Activated T-cell treated with anti-CD3 and anti-CD28 coated beads, Interleukin-2, amount 50 U/mL, for 1 hour (primary cell): ENCODE measurements around the gene FURIN.
"Not testable (repeated sequence)": the region's sequence is repeated elsewhere in the genome, so short reads cannot be mapped to it uniquely, and the experiment has no call there.

ENCODE experiments used
- DNase-seq: peaks from one replicate; pipeline ENCODE4 v3.0.0-alpha.2; 2020

Gene FURIN

DNA sequence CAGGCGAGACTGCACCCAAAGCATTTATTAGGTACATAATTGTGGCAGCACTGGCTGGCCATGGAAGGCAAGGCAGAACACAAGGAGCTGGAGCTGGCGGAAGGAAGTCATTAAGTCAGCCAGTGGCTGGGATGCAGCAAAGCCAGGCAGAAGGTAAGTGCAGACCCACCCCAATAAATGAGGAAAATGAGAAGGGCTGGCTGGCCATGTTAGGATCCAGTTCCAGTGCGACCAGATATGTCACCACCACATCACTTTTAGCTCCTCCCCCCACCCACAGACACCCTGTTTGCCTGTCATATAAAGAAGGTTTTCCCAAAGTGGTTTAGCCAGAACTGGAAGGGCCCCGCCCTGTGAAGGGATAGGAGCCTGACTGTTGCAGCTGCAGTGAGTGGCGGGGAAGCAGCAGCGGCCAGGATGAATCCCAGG is at the start of gene FURIN:
FURIN (plus strand) TSS at position 328 of the 429 bp plus-strand sequence. CDS start 7,153 bp downstream, outside the sequence.
- no peak for DNase-seq

DNA sequence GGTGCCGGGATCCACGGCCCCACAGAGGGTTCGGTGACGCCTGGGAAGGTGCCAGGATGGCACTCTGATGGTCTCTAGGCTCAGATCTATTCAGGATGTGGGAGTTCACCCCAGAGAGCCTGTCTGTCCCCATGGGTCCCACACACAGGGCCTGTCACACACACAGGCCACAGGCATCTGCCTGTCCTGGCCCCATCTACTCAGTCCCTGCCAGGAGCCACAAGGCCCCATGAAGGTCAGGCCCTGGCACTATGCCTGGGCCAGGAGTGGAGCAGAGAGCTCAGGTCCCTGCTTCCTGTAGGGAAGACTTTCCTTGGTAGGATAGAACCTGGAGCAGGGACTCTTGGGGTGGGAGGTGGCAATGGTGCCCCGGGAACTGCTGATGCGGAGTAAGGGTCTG is 49.0 kb upstream of the FURIN start:
- no peak for DNase-seq

DNA sequence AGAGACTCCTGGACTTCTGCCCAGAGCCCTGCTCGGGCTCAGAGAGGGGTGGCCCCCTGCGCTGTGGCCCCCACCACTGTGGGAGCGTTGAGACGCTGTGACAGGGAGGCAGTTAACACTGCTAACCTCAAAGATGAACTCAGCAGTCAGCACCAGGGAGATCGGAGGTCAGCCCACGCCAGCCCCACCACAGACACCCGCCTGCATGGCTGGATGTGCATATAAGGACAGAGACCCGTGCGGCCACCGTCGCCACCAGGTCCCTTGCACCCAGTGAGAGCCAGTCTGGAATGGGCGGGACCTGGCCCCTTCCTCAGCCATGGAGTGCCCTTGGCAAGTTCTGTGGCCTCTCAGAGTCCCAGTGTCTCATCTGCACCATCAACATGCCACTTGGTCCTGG is 48.5 kb upstream of the FURIN start:
- no peak for DNase-seq

DNA sequence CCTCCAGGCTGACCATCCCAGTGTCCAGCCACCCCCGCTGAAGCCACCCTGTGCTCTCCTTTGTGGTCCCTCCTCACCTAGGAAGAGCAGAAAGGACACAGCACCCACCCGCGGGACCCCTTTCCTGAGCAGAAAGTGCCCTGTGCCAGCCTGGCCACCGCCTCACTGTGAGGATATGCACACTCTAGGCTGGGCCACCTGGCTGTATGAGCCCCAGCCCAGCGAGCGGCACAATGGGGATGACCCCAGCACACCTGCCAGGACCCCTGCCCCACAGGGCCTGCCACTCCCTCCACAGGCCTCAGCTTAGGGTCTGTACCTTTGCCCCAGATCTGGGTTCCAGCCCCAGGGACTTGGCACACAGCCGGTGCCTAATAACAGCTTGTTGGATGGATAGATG is 47.9 kb upstream of the FURIN start:
- DNase-seq: no peak

DNA sequence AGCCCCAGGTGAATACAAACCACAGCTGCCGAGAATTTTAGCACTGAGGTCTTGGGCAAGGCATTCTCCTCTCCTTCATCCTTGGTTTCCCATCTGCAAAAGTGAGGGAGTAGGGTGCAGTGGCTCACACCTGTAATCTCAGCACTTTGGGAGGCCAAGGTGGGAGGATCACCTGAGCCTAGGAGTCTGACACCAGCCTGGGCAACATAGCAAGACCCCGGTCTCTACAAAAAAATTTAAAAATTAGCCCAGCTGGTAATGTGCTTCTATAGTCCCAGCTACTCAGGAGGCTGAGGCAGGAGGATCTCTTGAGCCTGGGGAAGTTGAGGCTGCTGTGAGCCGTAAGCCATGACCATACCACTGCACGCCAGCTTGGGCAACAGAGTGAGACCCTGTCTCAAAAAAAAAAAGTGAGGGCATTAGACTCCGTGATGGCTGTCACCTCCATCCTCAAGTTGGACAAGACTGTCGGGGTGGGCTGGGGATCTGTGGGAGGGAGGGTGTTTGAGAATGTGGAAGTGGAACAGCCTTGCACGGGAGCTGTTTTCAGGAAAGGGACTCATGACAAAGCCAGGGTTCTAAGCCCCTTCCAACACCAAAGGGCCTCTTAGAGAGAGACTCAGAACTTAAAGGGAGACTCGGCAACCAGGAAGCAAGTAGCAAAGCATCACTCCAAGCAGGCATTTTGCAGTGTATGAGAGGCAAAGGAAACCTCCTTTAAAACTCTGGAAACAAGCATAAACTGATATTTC is 46.0 kb upstream of the FURIN start:
- no peak for DNase-seq

DNA sequence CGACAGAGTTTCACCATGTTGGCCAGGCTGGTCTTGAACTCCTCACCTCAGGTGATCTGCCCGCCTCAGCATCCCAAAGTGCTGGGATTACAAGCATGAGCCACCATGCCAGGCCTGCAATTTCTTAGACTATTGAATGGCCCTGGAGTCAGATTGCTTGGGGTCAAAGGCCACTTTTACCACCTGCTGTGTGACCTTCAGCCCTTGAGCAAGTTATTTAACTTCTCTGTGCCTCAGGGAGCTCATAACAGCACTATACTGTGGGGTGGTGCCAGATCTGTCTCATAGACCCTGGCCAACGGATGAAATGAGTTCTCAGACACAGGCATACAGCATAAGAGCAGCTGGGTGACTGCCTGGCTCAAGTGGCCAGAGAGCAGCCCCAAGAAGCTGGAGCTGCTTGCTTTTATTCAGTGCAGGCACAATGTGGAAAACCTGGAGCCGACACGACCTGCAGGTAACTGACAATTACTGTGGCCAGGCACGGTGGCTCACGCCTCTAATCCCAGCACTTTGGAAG is 44.9 kb upstream of the FURIN start:
- no peak for DNase-seq

DNA sequence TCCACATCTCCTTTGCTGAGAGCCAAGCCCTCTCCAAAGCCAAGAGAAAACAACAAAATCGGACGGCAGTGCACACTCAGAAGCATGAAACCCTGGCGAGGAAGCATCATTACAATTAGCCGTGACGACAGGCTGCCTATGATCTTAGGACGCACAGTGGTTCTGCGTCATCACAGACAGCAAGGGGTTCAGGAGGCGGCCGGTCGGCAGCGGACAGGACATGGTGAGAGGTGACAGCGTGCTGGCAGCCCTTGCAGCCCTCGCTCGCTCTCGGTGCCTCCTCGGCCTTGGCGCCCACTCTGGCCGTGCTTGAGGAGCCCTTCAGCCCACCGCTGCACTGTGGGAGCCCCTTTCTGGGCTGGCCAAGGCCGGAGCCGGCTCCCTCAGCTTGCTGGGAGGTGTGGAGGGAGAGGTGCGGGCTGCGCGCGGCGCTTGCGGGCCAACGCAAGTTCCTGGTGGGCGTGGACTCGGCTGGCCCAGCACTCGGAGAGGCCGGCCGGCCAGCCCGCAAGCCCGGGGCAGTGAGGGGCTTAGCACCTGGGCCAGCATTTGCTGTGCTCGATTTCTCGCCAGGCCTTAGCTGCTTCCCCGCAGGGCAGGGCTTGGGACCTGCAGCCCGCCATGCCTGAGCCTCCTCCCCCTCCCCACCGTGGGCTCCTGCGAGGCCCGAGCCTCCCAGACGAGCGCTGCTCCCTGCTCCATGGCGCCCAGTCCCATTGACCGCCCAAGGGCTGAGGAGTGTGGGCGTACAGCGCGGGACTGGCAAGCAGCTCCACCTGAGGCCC is 43.1 kb upstream of the FURIN start:
- not testable (repeated sequence) for DNase-seq

DNA sequence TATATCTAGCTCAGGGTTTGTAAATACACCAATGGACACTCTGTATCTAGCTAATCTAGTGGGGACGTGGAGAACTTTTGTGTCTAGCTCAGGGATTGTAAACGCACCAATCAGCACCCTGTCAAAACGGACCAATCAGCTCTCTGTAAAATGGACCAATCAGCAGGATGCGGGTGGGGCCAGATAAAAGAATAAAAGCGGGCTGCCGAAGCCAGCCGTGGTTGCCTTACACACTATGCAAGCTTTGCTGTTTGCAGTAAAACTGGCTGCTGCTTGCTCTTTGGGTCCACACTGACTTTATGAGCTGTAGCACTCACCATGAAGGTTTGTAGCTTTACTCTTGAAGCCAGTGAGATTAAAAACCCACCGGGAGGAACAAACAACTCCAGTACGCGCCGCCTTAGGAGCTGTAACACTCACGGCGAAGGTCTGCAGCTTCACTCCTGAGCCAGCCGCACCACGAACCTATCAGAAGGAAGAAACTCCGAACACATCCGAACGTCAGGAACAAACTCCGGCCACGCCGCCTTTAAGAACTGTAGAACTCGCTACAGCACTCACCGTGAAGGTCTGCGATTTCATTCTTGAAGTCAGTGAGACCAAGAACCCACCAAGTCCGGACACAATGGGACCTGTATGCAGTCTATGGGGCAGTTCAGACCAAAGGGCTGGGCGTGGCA is 42.0 kb upstream of the FURIN start:
- not testable (repeated sequence) for DNase-seq

DNA sequence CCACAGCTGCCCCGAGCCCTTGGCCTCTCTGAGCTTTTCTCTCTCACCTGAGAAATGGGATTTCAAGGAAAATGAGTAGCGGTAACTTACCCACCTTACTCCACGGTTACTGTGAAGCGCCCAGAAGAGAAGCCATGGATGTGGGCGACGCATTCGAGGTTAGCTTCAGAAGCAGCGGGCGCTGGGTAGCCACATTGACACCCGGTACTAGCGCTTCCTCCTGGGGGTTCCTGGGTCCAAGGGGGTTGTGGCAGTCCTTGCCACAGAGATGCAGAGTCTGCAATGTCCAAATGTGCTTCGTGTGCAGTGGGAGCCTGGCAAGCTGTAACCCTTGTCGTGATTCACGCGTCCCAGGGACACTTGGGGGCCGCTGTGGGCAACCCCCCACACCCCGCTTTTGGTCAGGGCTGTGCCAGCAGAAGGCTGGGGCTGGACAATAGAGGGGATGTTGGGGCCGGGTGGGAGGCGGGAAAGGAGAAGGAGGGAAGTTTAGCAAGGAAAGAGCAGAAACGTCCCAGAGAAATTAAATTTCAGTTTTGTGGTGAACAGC is 41.4 kb upstream of the FURIN start:
- no peak for DNase-seq

DNA sequence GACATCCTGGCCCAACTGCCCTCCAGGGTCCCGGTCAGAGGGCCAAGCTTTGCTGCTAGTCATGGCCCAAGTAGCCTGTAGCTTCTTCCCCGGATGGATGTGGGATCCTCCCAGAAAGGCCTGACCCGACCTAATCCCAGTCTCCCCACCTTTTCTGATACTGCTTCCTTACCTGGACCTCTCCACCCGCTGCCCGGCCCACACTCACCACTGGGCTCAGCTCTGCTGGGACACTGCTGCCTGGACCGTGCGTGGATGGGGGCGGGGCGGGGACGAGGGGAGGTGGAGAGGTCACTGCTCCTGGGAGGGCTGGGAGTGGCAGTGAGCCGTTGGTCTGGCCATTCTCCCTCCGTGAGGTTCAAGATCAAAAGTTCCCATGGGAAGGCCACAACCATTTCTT is 40.3 kb upstream of the FURIN start:
- DNase-seq: no peak

DNA sequence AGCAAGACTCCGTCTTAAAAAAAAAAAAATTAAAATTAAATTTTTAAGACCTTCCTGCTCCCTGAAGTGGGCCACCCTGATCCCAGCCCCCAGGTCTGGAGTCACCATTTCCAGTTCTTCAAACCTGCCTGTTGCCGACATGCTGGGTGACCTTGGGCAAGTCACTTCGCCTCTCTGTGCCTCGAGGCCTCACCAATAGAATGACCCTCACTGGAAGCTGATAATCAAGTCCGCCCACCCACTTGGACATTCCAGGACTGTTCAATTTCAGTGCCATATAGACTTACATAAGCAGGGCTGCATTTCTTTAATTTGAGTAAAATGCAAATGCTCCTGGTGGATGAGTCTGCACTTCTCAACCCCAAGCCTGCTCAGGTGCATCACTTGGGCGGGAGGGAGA is 39.3 kb upstream of the FURIN start:
- DNase-seq: no peak

DNA sequence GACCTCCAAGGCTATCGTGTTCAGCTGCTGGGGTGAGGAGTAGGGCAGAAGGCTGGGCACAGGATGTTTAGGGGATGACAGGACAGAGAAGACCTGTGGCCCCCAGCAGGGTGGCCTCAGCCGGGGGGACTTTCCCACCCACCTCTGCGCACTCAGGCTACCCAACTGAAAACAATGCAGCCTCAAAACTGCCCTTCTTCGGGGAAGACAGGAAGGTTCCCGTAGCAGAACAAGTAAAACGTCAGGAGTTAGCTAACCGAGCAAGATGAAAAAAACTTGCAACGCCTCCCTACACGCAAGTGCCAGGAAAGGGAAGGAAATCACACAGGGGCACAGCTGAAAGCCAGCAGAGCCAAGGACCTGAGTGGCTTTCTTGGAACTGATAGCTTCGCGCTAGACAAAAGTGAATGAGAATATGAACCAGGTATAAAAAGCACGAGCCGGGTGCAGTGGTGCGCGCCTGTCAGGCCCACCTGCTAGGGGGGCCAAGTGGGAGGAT is 38.4 kb upstream of the FURIN start:
- no peak for DNase-seq

DNA sequence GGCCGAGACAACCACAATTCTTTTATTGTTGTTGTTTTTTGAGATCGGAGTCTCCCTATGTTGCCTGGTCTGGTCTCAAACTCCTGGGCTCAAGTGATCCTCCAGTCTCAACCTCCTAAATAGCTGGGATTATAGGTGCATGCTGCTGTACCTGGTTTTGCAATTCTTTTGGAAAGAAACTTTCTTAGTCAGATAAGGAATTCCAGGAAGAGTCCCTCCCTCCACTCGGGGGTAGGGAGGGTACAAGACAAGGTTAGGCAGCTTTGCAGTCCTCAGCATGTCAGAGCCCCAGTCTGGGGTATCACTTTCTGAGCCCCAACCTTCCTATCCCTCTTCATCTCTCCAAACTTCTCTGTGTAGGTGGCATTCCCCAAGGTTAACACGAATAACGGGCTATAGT is 33.8 kb upstream of the FURIN start:
- no peak for DNase-seq

DNA sequence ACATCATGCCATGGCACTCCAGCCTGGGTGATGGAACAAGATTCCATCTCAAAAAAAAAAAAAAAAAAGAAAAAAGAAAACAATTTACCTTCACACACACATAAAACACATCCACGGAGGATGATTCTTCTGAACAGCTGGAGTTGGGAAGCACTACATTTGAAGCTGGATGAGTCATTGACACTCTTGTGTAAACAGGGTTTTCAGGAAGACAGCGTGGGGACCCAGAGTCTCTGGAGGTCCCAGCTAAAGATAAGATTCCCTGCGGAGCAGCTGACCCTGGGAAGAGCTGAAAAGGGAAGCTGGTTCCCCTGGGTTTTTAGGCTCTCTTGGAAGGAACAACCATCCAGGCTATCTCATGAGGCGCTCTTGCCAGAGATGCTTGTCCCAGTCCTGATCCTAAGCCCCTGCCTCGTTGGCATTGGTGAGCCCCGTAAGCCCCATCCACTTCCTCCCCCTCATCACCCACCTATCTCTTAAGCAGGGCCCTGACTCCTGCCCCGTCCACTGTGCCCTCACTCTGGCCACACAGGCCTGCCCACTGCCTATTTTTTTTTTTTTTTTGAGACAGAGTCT is 32.0 kb upstream of the FURIN start:
- no peak for DNase-seq

DNA sequence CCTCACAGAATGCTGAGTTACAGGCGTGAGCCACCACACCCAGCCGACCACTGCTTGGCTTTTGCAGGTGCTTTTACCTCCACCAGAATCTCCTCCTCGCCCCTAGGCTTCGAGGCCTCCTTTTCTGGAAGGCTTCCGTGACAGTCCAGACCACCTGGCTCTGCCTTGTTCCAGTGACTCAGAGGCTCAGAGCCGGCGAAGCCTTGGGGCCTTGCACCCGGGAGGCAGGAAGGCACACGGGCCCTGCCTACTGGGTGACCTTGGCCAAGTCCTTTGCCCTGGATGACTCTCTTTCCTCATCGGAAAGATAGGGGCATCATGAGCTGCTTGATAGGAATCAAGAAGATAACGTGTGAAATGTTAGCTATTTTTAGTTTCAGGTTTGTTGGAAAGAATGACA is 31.3 kb upstream of the FURIN start:
- DNase-seq: no peak

DNA sequence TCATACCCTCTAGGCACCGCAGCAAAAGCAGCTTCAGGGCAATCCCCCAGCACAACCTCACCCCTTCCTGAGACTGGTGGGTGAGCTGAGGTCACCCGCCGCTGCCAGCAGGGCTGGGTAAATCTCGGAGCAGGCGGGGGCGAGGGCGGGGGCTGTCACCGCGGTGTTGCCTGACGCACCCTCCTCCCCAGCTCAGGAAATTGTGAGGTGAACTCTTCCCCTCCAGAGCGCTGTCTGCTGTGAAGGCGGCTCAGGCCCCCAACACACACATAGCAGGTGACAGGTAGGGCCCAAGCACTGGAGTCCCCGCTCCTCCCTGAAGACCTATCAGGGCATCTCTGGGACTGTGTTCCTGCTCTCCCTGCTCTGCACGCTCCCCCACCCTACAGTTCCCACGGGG is 30.2 kb upstream of the FURIN start:
- peak; percentile 89 for DNase-seq

DNA sequence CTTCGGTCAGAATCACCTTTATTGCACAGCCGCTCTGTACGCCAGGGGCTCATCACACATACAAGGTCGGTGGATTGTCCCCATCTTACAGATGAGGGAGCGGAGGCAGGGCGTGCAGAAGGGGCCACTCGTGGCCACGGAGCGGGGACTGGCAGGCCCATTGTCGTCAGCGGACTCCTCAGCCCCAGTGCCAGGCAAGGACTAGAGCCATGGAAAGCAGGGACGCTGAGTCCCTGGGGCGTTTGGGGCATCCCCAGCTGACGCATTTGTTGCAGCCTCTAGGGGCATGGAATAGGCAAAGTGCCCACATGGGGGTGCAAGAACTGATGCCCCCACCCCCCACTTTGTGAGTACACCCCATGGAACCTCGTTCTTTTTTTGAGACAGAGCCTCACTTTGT is 29.8 kb upstream of the FURIN start:
- DNase-seq: no peak

DNA sequence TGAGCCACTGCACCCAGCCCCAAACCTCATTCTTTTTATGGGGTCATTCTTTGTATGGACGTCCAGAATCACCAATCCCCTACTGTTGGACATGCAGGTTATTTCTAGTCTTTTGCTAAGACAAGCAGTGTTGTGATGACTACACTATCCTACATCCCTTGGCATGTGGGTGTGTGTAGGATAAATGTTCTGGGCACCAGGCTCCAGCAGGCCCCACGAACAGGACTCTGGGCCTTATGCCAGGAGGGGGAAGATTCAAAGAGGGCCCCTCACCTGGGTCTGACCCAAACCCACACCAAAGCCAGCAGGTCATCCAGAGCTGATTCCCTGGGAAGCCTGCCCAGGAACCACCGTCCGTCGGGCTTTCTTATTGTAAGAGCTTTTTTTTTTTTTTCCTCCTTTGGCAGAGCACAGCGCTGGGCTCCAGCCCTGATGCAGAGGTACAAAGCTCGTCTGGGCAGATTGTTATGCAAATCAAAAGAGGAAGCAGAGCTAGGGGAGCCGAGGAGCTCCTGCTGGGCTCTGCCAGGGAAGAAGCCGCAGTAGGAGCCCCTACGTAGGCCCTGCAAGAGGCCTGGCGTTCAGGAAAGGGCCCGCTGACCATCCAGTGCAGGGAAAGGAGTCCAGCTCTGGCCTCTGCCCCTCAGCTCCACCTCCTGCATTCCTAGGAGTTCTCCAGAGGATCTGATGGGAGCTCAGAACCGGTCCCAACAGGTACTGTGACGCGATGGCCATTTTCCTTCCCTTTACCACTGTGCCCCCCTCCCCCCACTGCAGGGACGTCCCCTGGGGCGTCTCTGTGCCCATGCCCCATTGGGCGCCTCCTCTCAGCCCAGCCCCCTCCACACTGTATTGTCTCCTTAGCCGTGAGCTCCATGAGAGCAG is 29.0 kb upstream of the FURIN start:
- DNase-seq: no peak

DNA sequence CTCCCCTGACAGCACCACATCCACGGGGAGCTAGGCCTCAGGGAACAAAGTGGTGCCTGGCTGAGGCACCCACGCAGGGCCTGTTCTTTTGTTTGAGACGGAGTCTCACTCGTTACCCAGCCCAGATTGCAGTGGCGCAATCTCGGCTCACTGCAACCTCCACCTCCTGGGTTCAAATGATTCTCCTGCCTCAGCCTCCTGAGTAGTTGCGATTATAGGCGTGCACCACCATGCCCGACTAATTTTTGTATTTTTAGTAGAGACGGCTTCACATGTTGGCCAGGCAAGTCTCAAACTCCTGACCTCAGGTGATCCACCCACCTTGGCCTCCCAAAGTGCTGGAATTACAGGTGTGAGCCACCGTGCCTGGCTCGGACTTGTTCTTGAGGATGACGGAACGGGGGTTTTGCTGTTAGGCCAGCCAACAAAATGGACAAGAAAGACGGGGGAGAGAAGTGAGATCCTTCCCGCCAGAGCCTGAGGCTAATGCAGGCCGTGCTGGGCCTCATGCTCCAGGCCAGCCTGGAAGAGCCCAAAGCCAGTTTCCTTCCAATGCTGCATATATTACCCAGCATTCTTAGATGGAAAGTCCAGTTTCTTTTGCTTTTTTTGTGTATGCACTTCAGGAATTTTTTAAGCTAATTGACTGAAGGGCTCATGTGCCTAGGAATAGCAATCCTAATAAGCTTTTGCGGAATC is 28.1 kb upstream of the FURIN start:
- DNase-seq: no peak

DNA sequence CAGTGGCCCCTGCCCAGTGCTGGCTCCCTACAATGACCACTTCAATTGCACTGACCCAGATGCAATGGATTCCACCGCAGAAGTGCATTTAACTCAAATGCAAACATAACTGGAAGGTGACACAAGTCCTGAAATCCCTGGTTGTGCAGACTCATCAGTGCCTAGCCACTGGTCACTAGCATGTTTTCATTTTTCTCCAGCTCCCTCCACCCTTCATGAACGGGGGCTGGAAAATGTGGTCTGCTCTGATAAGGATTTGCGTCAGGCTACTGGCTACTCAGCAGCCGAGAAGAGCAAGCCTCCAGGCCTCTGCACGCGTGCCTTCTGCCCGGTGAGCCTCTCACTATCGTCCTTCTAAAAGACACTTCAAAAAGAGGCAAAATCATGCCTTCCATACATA is 27.4 kb upstream of the FURIN start:
- no peak for DNase-seq

DNA sequence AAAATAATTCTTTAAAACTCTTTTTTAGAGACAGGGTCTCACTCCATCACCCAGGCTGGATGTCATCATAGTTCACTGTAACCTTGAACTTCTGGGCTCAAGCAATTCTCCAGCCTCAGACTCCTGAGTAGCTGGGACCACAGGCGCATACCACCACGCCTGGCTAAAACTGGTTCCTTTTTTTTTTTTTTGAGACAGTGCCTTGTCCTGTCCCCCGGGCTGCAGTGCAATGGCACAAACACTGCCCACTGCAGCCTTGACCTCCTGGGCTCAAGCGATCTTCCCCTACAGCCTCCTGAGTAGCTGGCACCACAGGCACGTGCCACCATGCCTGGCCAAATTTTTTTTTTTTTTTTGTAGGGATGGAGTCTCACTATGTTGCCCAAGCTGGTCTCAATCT is 23.7 kb upstream of the FURIN start:
- DNase-seq: no peak
